Neural cell (in vitro differentiated cells): ENCODE measurements around the gene UGP2. TPM values are rescaled to one million over a fixed set of nuclear protein-coding genes. Genes with fewer than 3 reads are reported as not detected.
"Not testable (repeated sequence)": the region's sequence is repeated elsewhere in the genome, so short reads cannot be mapped to it uniquely, and the experiment has no call there.

Experiments used
- H2AFZ ChIP-seq: fragments of 200-600, 300-800 bp; sonication (generic), shearing (Covaris generic); 2 replicates; pipeline ENCODE4 v1.6.0; 2014; ENCODE audit warnings: low read depth, mild to moderate bottlenecking, antibody characterized with exemption, low read length, moderate library complexity
- H3F3A ChIP-seq: fragments of 200-600 bp; shearing (Covaris generic); 2 replicates; pipeline ENCODE4 v1.6.1; 2016; ENCODE audit warnings: mild to moderate bottlenecking, moderate library complexity, mixed read lengths, antibody characterized with exemption, low read length; ENCODE audit not compliant: insufficient read depth, poor library complexity, severe bottlenecking
- H3K27ac ChIP-seq: fragments of 200-600, 300-800 bp; sonication (generic), shearing (Covaris generic); 2 replicates; pipeline ENCODE4 v1.5.1; 2014; ENCODE audit warnings: mild to moderate bottlenecking, low read length, moderate library complexity
- H3K27me3 ChIP-seq: fragments of 300-800, 200-600 bp; sonication (generic), shearing (Covaris generic); 2 replicates; pipeline ENCODE4 v1.6.0; 2014; ENCODE audit warnings: mild to moderate bottlenecking, low read depth, low read length, moderate library complexity; ENCODE audit not compliant: insufficient read depth
- H3K36me3 ChIP-seq: fragments of 300-800, 200-600 bp; sonication (generic), shearing (Covaris generic); 2 replicates; pipeline ENCODE4 v1.5.1; 2014; ENCODE audit warnings: mild to moderate bottlenecking, antibody characterized with exemption, low read length, moderate library complexity; ENCODE audit not compliant: insufficient read depth
- H3K4me2 ChIP-seq: fragments of 300-800, 200-600 bp; sonication (generic), shearing (Covaris generic); 2 replicates; pipeline ENCODE4 v1.6.0; 2014; ENCODE audit warnings: mild to moderate bottlenecking, low read length
- H3K4me3 ChIP-seq: fragments of 300-800, 200-600 bp; sonication (generic), shearing (Covaris generic); 2 replicates; pipeline ENCODE4 v1.5.1; 2014; ENCODE audit warnings: mild to moderate bottlenecking, low read length, moderate library complexity
- H3K79me2 ChIP-seq: fragments of 200-600 bp; shearing (Covaris generic); replicated peaks from 2 replicates; pipeline ENCODE4 v1.6.0; 2014; ENCODE audit warnings: mild to moderate bottlenecking, low read length, moderate library complexity; ENCODE audit not compliant: insufficient read depth
- H3K9ac ChIP-seq: fragments of 300-800, 200-600 bp; sonication (generic), shearing (Covaris generic); 2 replicates; pipeline ENCODE4 v1.6.1; 2016; ENCODE audit warnings: mild to moderate bottlenecking, low read length, mixed read lengths
- H3K9me2 ChIP-seq: fragments of 200-600 bp; shearing (Covaris generic); 2 replicates; pipeline ENCODE4 v1.6.1; 2016; ENCODE audit warnings: mild to moderate bottlenecking, low read length, mixed read lengths; ENCODE audit not compliant: insufficient read depth
- H3K9me3 ChIP-seq: fragments of 200-600, 300-800 bp; sonication (generic), shearing (Covaris generic); 2 replicates; pipeline ENCODE4 v1.6.1; 2016; ENCODE audit warnings: mild to moderate bottlenecking, mixed run types, low read length, moderate library complexity, mixed read lengths
- H4K20me1 ChIP-seq: fragments of 200-600 bp; shearing (Covaris generic); 2 replicates; pipeline ENCODE4 v1.6.1; 2016; ENCODE audit warnings: mild to moderate bottlenecking, mixed run types; ENCODE audit not compliant: insufficient read depth
- EP300 ChIP-seq: fragments of 450-650 bp; conservative IDR thresholded peaks from 2 replicates; pipeline ENCODE4 v1.6.1; 2014; ENCODE audit warnings: antibody characterized with exemption, mild to moderate bottlenecking, moderate library complexity; ENCODE audit not compliant: poor library complexity, severe bottlenecking
- EZH2 ChIP-seq: fragments of 200-600, 300-800 bp; shearing (Covaris generic), sonication (generic); IDR thresholded peaks from 2 replicates; pipeline ENCODE4 v1.6.1; 2014; ENCODE audit warnings: antibody characterized with exemption, low read length, borderline replicate concordance, mild to moderate bottlenecking; ENCODE audit not compliant: insufficient read depth, poor library complexity, severe bottlenecking
- MXI1 ChIP-seq: fragments of 450-650 bp; conservative IDR thresholded peaks from 2 replicates; pipeline ENCODE4 v1.6.1; 2014; ENCODE audit warnings: antibody characterized with exemption, mild to moderate bottlenecking; ENCODE audit not compliant: poor library complexity, severe bottlenecking
- POLR2AphosphoS5 ChIP-seq: IDR thresholded peaks from 2 replicates; pipeline ENCODE4 v1.6.1; 2012
- RAD21 ChIP-seq: fragments of 450-650 bp; conservative IDR thresholded peaks from 2 replicates; pipeline ENCODE4 v1.6.1; 2014; ENCODE audit warnings: antibody characterized with exemption, mild to moderate bottlenecking, moderate library complexity
- SMC3 ChIP-seq: fragments of 450-650 bp; conservative IDR thresholded peaks from 2 replicates; pipeline ENCODE4 v1.6.1; 2014; ENCODE audit warnings: antibody characterized with exemption, mild to moderate bottlenecking, moderate library complexity; ENCODE audit not compliant: poor library complexity
- TAF1 ChIP-seq: IDR thresholded peaks from 2 replicates; pipeline ENCODE4 v1.6.1; 2012; ENCODE audit warnings: low read depth
- polyA plus RNA-seq: library from polyadenylated mRNA; depleted of rRNA; stranded (reverse); fragments of >200 nt; gene quantifications from 2 replicates; pipeline ENCODE4 v1.2.3, GENCODE V29; 2014
- TF ChIP-seq, protein P1 (sequence below): IDR thresholded peaks from 2 replicates; pipeline ENCODE4 v1.6.1; 2012; ENCODE audit warnings: borderline replicate concordance
- TF ChIP-seq, protein P2 (sequence below): fragments of 450-650 bp; IDR thresholded peaks from 2 replicates; pipeline ENCODE4 v1.5.1; 2014; ENCODE audit warnings: antibody characterized with exemption, mild to moderate bottlenecking, moderate library complexity; ENCODE audit not compliant: poor library complexity, severe bottlenecking

The UGP2 gene
- polyA plus RNA-seq, 1 donor from 2014 or later, result 55.6 TPM

DNA sequence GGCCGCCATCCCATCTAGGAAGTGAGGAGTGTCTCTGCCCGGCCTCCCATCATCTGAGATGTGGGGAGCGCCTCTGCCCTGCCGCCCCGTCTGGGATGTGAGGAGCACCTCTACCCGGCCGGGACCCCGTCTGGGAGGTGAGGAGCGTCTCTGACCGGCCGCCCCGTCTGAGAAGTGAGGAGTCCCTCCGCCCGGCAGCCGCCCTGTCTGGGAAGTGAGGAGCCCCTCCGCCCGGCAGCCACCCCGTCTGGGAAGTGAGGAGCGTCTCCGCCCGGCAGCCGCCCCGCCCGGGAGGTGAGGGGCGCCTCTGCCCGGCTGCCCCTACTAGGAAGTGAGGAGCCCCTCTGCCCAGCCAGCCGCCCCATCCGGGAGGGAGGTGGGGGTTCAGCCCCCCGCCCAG lies 32.8 kb upstream of the UGP2 start:
- H2AFZ ChIP-seq, H3K9ac ChIP-seq, H3K27me3 ChIP-seq, H3K27ac ChIP-seq, H3K9me2 ChIP-seq, H3K79me2 ChIP-seq, H3F3A ChIP-seq, H3K36me3 ChIP-seq, H3K4me3 ChIP-seq, H3K9me3 ChIP-seq, H4K20me1 ChIP-seq, H3K4me2 ChIP-seq: not testable (repeated sequence)

DNA sequence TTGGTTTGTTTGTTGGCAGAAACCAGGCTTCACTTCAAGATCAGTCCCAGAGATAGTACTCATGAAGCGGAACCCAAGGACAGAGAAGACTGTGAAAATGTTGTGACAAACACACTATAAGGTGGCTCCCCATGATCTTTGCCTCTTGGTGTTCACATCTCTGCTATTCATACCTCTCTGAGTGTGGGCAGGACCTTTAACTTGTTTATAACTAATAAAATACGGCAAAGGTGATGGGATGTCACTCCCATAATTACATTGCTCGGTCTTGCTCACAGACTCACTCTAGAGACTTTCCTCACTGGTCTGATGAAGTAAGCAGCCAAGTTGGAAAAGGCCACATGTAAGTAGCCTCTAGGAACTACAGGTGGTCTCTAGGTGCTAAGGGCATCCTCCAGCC lies 30.6 kb upstream of the UGP2 start:
- H3K79me2 ChIP-seq, result no peaks in the 10 kb centered on the region
- H2AFZ ChIP-seq, result no peak overlapping the region
- no peaks in the 10 kb centered on the region for H3K9me2 ChIP-seq
- no peak overlapping the region for H3K27ac ChIP-seq
- H4K20me1 ChIP-seq, result no peaks in the 10 kb centered on the region
- H3K36me3 ChIP-seq, result no peaks in the 10 kb centered on the region
- no peak overlapping the region for H3K9ac ChIP-seq
- no peaks in the 10 kb centered on the region for H3K27me3 ChIP-seq
- no peaks in the 10 kb centered on the region for H3F3A ChIP-seq
- H3K4me3 ChIP-seq, result no peak overlapping the region
- H3K9me3 ChIP-seq, result no peaks in the 10 kb centered on the region
- no peak for TF ChIP-seq SMC3
- TF ChIP-seq RAD21, result no peak
- TF ChIP-seq POLR2AphosphoS5, result no peak
- no peak for TF ChIP-seq EP300
- TF ChIP-seq, protein P1, sequence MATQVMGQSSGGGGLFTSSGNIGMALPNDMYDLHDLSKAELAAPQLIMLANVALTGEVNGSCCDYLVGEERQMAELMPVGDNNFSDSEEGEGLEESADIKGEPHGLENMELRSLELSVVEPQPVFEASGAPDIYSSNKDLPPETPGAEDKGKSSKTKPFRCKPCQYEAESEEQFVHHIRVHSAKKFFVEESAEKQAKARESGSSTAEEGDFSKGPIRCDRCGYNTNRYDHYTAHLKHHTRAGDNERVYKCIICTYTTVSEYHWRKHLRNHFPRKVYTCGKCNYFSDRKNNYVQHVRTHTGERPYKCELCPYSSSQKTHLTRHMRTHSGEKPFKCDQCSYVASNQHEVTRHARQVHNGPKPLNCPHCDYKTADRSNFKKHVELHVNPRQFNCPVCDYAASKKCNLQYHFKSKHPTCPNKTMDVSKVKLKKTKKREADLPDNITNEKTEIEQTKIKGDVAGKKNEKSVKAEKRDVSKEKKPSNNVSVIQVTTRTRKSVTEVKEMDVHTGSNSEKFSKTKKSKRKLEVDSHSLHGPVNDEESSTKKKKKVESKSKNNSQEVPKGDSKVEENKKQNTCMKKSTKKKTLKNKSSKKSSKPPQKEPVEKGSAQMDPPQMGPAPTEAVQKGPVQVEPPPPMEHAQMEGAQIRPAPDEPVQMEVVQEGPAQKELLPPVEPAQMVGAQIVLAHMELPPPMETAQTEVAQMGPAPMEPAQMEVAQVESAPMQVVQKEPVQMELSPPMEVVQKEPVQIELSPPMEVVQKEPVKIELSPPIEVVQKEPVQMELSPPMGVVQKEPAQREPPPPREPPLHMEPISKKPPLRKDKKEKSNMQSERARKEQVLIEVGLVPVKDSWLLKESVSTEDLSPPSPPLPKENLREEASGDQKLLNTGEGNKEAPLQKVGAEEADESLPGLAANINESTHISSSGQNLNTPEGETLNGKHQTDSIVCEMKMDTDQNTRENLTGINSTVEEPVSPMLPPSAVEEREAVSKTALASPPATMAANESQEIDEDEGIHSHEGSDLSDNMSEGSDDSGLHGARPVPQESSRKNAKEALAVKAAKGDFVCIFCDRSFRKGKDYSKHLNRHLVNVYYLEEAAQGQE, result no peak
- no peak for TF ChIP-seq EZH2
- TF ChIP-seq, protein P2, sequence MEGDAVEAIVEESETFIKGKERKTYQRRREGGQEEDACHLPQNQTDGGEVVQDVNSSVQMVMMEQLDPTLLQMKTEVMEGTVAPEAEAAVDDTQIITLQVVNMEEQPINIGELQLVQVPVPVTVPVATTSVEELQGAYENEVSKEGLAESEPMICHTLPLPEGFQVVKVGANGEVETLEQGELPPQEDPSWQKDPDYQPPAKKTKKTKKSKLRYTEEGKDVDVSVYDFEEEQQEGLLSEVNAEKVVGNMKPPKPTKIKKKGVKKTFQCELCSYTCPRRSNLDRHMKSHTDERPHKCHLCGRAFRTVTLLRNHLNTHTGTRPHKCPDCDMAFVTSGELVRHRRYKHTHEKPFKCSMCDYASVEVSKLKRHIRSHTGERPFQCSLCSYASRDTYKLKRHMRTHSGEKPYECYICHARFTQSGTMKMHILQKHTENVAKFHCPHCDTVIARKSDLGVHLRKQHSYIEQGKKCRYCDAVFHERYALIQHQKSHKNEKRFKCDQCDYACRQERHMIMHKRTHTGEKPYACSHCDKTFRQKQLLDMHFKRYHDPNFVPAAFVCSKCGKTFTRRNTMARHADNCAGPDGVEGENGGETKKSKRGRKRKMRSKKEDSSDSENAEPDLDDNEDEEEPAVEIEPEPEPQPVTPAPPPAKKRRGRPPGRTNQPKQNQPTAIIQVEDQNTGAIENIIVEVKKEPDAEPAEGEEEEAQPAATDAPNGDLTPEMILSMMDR, result no peak
- TF ChIP-seq TAF1, result no peak
- no peak for TF ChIP-seq MXI1
- H3K4me2 ChIP-seq, result no peak overlapping the region

DNA sequence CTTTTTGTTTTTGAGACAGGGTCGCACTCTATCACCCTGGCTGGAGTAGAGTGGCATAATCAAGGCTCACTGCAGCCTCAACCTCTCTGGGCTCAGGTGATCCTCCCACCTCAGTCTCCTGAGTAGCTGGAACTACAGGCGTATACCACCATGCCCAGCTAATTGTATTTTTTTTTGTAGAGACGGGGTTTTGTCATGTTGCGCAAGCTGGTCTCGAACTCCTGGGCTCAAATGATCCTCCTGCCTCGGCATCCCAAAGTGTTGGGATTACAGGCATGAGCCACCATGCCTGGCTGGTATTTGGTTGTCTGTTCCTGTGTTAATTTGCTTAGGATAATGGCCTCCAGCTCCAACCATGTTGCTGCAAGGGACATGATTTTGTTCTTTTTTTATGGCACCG lies 29.8 kb upstream of the UGP2 start:
- H3K4me3 ChIP-seq, H3F3A ChIP-seq, H3K79me2 ChIP-seq, H3K9me3 ChIP-seq, H3K4me2 ChIP-seq, H2AFZ ChIP-seq, H3K27ac ChIP-seq, H3K9me2 ChIP-seq, H4K20me1 ChIP-seq, H3K36me3 ChIP-seq, H3K9ac ChIP-seq, H3K27me3 ChIP-seq: not testable (repeated sequence)
